ENCODE data around the gene ADGB.

Gene ADGB

DNA sequence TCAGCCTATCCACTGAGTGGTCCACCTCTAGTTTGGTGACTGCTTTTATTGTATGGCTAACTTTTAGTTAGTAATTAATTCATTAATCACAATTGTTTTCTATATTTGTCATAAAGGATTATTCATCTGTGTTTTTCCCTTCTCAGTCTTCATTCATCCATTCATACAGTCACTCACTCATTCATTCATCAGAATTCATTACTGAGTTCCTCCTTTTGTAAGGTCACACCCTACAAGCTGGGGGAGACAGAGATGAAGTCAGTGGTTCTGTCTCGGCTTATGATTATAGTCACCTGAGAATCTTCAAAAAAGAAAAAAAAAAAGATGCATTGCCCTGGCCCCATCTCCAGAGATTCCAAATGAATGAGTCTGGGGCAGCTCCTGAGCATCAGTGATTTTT, 257.1 kb downstream of the ADGB start:
- Mint-ChIP-seq H3K9me3 (peaks cover 3% of the 10 kb centered on the region), H3K4me3 (no peak overlapping the region), H3K27me3 (ENCODE audit: low read depth, poor library complexity) (peaks cover 5% of the 10 kb centered on the region), H3K36me3 (ENCODE audit: low read depth) (no peaks in the 10 kb centered on the region), H3K4me1 (peaks cover 20% of the 10 kb centered on the region), H3K27ac (no peak overlapping the region)
- DNase-seq: no peak
- TF ChIP-seq CTCF (IDR thresholded peaks at IDR 0.05): no peak

- Mint-ChIP-seq H3K4me1 (peaks cover 25% of the 10 kb centered on the region), H3K9me3 (peaks cover 3% of the 10 kb centered on the region), H3K4me3 (no peak overlapping the region), H3K27ac (no peak overlapping the region), H3K27me3 (ENCODE audit: low read depth, poor library complexity) (peaks cover 5% of the 10 kb centered on the region), H3K36me3 (ENCODE audit: low read depth) (no peaks in the 10 kb centered on the region)
- no peak for DNase-seq
- TF ChIP-seq CTCF (IDR thresholded peaks at IDR 0.05): no peak
Measured at GRCh38 chr6:146856296-146856695, 257.5 kb downstream of the ADGB start.

GRCh38 chr6:146857180-146857979, 258.6 kb downstream of the ADGB start:
- Mint-ChIP-seq H3K36me3 (ENCODE audit: low read depth) (no peaks in the 10 kb centered on the region), H3K4me3 (peak overlapping the region; percentile 79), H3K9me3 (peaks cover 3% of the 10 kb centered on the region), H3K27me3 (ENCODE audit: low read depth, poor library complexity) (peaks cover 5% of the 10 kb centered on the region), H3K4me1 (peaks cover 25% of the 10 kb centered on the region), H3K27ac (no peak overlapping the region)
- peak; percentile 99 for TF ChIP-seq CTCF (IDR thresholded peaks at IDR 0.05)
- peak; percentile 83 for DNase-seq

GRCh38 chr6:146857980-146858347, 259.2 kb downstream of the ADGB start:
- Mint-ChIP-seq H3K27ac (peak overlapping the region; percentile 78), H3K36me3 (ENCODE audit: low read depth) (no peaks in the 10 kb centered on the region), H3K9me3 (peaks cover 3% of the 10 kb centered on the region), H3K4me3 (peak overlapping the region; percentile 79), H3K4me1 (peaks cover 30% of the 10 kb centered on the region), H3K27me3 (ENCODE audit: low read depth, poor library complexity) (peaks cover 5% of the 10 kb centered on the region)
- no peak for TF ChIP-seq CTCF (IDR thresholded peaks at IDR 0.05)
- DNase-seq: peak; percentile 14

GRCh38 chr6:146859206-146859605, 260.4 kb downstream of the ADGB start:
- H3K36me3 Mint-ChIP-seq (ENCODE audit: low read depth): no peaks in the 10 kb centered on the region
- peaks cover 5% of the 10 kb centered on the region for H3K27me3 Mint-ChIP-seq (ENCODE audit: low read depth, poor library complexity)
- H3K4me1 Mint-ChIP-seq: peaks cover 40% of the 10 kb centered on the region
- peaks cover 3% of the 10 kb centered on the region for H3K9me3 Mint-ChIP-seq
- no peak for DNase-seq
- H3K27ac Mint-ChIP-seq: no peak overlapping the region
- H3K4me3 Mint-ChIP-seq: no peak overlapping the region
- no peak for TF ChIP-seq CTCF (IDR thresholded peaks at IDR 0.05)

Measured in nephron progenitor cell (in vitro differentiated cells).